ENCODE results near the gene RNF145.

The RNF145 gene

GRCh38 chr5:159227452-159227851 is 18.1 kb upstream of the RNF145 start:
- no peak for TF ChIP-seq CTCF (IDR thresholded peaks at IDR 0.05)
- H3K36me3 ChIP-seq = no peaks in the 10 kb centered on the region
- H3K27ac ChIP-seq = peak overlapping the region; percentile 67
- peak overlapping the region in 1 of 2 experiments; percentile 5 for H3K4me3 ChIP-seq (ENCODE audit: low read depth in 1 of 2, low read length in 1 of 2)
- no peaks in the 10 kb centered on the region for H3K27me3 ChIP-seq
- peaks cover 45 to 54% of the 10 kb centered on the region in 2 experiments for H3K4me1 ChIP-seq (ENCODE audit: control insufficient read depth in 1 of 2, insufficient read depth in 1 of 2, low read depth in 1 of 2, low read length in 1 of 2)
- no peaks in the 10 kb centered on the region for H3K9me3 ChIP-seq

GRCh38 chr5:159226451-159226850 is 17.1 kb upstream of the RNF145 start:
- H3K36me3 ChIP-seq = no peaks in the 10 kb centered on the region
- peak overlapping the region; percentile 19 for H3K27ac ChIP-seq
- peaks cover 45 to 53% of the 10 kb centered on the region in 2 experiments for H3K4me1 ChIP-seq (ENCODE audit: control insufficient read depth in 1 of 2, insufficient read depth in 1 of 2, low read depth in 1 of 2, low read length in 1 of 2)
- H3K27me3 ChIP-seq = no peaks in the 10 kb centered on the region
- no peaks in the 10 kb centered on the region for H3K9me3 ChIP-seq
- no peak for TF ChIP-seq CTCF (IDR thresholded peaks at IDR 0.05)
- H3K4me3 ChIP-seq (ENCODE audit: low read depth in 1 of 2, low read length in 1 of 2) = no peak overlapping the region

- no peak overlapping the region for H3K4me3 ChIP-seq (ENCODE audit: low read depth in 1 of 2, low read length in 1 of 2)
- no peak for TF ChIP-seq CTCF (IDR thresholded peaks at IDR 0.05)
- H3K27ac ChIP-seq = no peak overlapping the region
- no peaks in the 10 kb centered on the region for H3K9me3 ChIP-seq
- no peaks in the 10 kb centered on the region for H3K36me3 ChIP-seq
- peaks cover 42 to 52% of the 10 kb centered on the region in 2 experiments for H3K4me1 ChIP-seq (ENCODE audit: control insufficient read depth in 1 of 2, insufficient read depth in 1 of 2, low read depth in 1 of 2, low read length in 1 of 2)
- no peaks in the 10 kb centered on the region for H3K27me3 ChIP-seq
These were observed 15.1 kb upstream of the RNF145 start for GRCh38 chr5:159224471-159224870.

GRCh38 chr5:159223469-159223868 is 14.1 kb upstream of the RNF145 start:
- no peak overlapping the region for H3K27ac ChIP-seq
- peaks cover 40 to 54% of the 10 kb centered on the region in 2 experiments for H3K4me1 ChIP-seq (ENCODE audit: control insufficient read depth in 1 of 2, insufficient read depth in 1 of 2, low read depth in 1 of 2, low read length in 1 of 2)
- H3K36me3 ChIP-seq = no peaks in the 10 kb centered on the region
- no peaks in the 10 kb centered on the region for H3K27me3 ChIP-seq
- TF ChIP-seq CTCF (IDR thresholded peaks at IDR 0.05) = no peak
- H3K4me3 ChIP-seq (ENCODE audit: low read depth in 1 of 2, low read length in 1 of 2) = no peak overlapping the region
- no peaks in the 10 kb centered on the region for H3K9me3 ChIP-seq

- H3K4me3 ChIP-seq (ENCODE audit: low read depth in 1 of 2, low read length in 1 of 2) = no peak overlapping the region
- H3K4me1 ChIP-seq (ENCODE audit: control insufficient read depth in 1 of 2, insufficient read depth in 1 of 2, low read depth in 1 of 2, low read length in 1 of 2) = peaks cover 38 to 54% of the 10 kb centered on the region in 2 experiments
- H3K27ac ChIP-seq = peak overlapping the region; percentile 60
- no peaks in the 10 kb centered on the region for H3K36me3 ChIP-seq
- no peak for TF ChIP-seq CTCF (IDR thresholded peaks at IDR 0.05)
- no peaks in the 10 kb centered on the region for H3K9me3 ChIP-seq
- H3K27me3 ChIP-seq = no peaks in the 10 kb centered on the region
These were observed 10.9 kb upstream of the RNF145 start for GRCh38 chr5:159220206-159220605.

GRCh38 chr5:159218595-159219023 is 9.3 kb upstream of the RNF145 start:
- Histone ChIP-seq H3K4me3 (ENCODE audit: low read depth in 1 of 2, low read length in 1 of 2) (no peak overlapping the region), H3K36me3 (no peaks in the 10 kb centered on the region), H3K9me3 (no peaks in the 10 kb centered on the region), H3K27me3 (no peaks in the 10 kb centered on the region), H3K27ac (no peak overlapping the region), H3K4me1 (ENCODE audit: control insufficient read depth in 1 of 2, insufficient read depth in 1 of 2, low read depth in 1 of 2, low read length in 1 of 2) (peaks cover 42 to 68% of the 10 kb centered on the region in 2 experiments)
- TF ChIP-seq CTCF (IDR thresholded peaks at IDR 0.05) = no peak

All from neutrophil (primary cell).